Muscle layer of duodenum (tissue), 2 donors: ENCODE measurements around the gene ZFYVE19.
A peak's percentile ranks its signal among the peaks of the same experiment; 100 is the strongest.

Experiments
- H3K27ac ChIP-seq: one replicate; pipeline ENCODE4 v1.7.0; 2013; ENCODE audit warnings: mild to moderate bottlenecking, low read length
- H3K27me3 ChIP-seq: one replicate; pipeline ENCODE4 v1.7.0; 2013; ENCODE audit warnings: low read depth, mild to moderate bottlenecking, control low read depth, low read length
- H3K36me3 ChIP-seq, 2 donors: one replicate each; pipeline ENCODE4 v1.7.0; 2013; ENCODE audit warnings: low read length in 2 of 2, control low read depth in 1 of 2, mild to moderate bottlenecking in 1 of 2; ENCODE audit not compliant: insufficient read depth in 2 of 2, control insufficient read depth in 1 of 2
- H3K4me1 ChIP-seq, 2 donors: one replicate each; pipeline ENCODE4 v1.7.0; 2013; ENCODE audit warnings: low read length in 2 of 2, mild to moderate bottlenecking in 2 of 2, control low read depth in 1 of 2, moderate library complexity in 1 of 2; ENCODE audit not compliant: insufficient read depth in 2 of 2, control insufficient read depth in 1 of 2
- H3K4me3 ChIP-seq, 2 donors: one replicate each; pipeline ENCODE4 v1.7.0; 2013; ENCODE audit warnings: low read length in 2 of 2, low read depth in 1 of 2, mild to moderate bottlenecking in 1 of 2
- H3K9me3 ChIP-seq, 2 donors: one replicate each; pipeline ENCODE4 v1.7.0; 2013; ENCODE audit warnings: low read length in 2 of 2, control low read depth in 1 of 2, mild to moderate bottlenecking in 1 of 2; ENCODE audit not compliant: control insufficient read depth in 1 of 2
- donor health status: healthy.

The ZFYVE19 gene

GRCh38 chr15:40796512-40796911 is 10.4 kb upstream of the ZFYVE19 start:
- H3K27ac ChIP-seq = no peak overlapping the region

GRCh38 chr15:40799523-40799922 is 7.4 kb upstream of the ZFYVE19 start:
- no peak overlapping the region for H3K4me3 ChIP-seq
- no peaks in the 10 kb centered on the region for H3K9me3 ChIP-seq
- no peak overlapping the region for H3K27ac ChIP-seq
- H3K36me3 ChIP-seq = peaks cover 3 to 7% of the 10 kb centered on the region in 2 donors
- no peaks in the 10 kb centered on the region for H3K27me3 ChIP-seq
- no peaks in the 10 kb centered on the region for H3K4me1 ChIP-seq

More at GRCh38 chr15:40796512-40796911, 10.4 kb upstream of the ZFYVE19 start:
- H3K27me3 ChIP-seq = no peaks in the 10 kb centered on the region
- H3K4me3 ChIP-seq = no peak overlapping the region
- H3K9me3 ChIP-seq = no peaks in the 10 kb centered on the region
- peaks cover 3 to 11% of the 10 kb centered on the region in 2 donors for H3K36me3 ChIP-seq
- H3K4me1 ChIP-seq = no peaks in the 10 kb centered on the region

GRCh38 chr15:40803076-40803475 is 3.8 kb upstream of the ZFYVE19 start:
- Histone ChIP-seq H3K4me3 (no peak overlapping the region), H3K4me1 (peaks cover 0 to 9% of the 10 kb centered on the region in 2 donors), H3K27ac (no peak overlapping the region), H3K9me3 (no peaks in the 10 kb centered on the region), H3K36me3 (peaks cover 3 to 7% of the 10 kb centered on the region in 2 donors), H3K27me3 (no peaks in the 10 kb centered on the region)

GRCh38 chr15:40803688-40804087 is 3.2 kb upstream of the ZFYVE19 start:
- Histone ChIP-seq H3K36me3 (peaks cover 3 to 7% of the 10 kb centered on the region in 2 donors), H3K4me1 (peaks cover 0 to 15% of the 10 kb centered on the region in 2 donors), H3K9me3 (no peaks in the 10 kb centered on the region), H3K4me3 (no peak overlapping the region), H3K27ac (no peak overlapping the region), H3K27me3 (no peaks in the 10 kb centered on the region)

- H3K4me3 ChIP-seq = peak overlapping the region; percentile 84 to 93
Measured at GRCh38 chr15:40806672-40807027, 239 bp upstream of the ZFYVE19 start.

GRCh38 chr15:40807888-40808461 is 1.1 kb downstream of the ZFYVE19 start:
- Histone ChIP-seq H3K36me3 (peaks cover 14 to 20% of the 10 kb centered on the region in 2 donors), H3K9me3 (no peaks in the 10 kb centered on the region), H3K27ac (no peak overlapping the region), H3K4me1 (peaks cover 0 to 19% of the 10 kb centered on the region in 2 donors), H3K4me3 (peak overlapping the region; percentile 84 to 93), H3K27me3 (no peaks in the 10 kb centered on the region)

More at GRCh38 chr15:40806672-40807027, 239 bp upstream of the ZFYVE19 start:
- H3K27ac ChIP-seq = peak overlapping the region; percentile 95
- no peaks in the 10 kb centered on the region for H3K9me3 ChIP-seq
- H3K27me3 ChIP-seq = no peaks in the 10 kb centered on the region
- H3K4me1 ChIP-seq = peaks cover 0 to 19% of the 10 kb centered on the region in 2 donors
- H3K36me3 ChIP-seq = peaks cover 11 to 14% of the 10 kb centered on the region in 2 donors

GRCh38 chr15:40808861-40809450 is 2.1 kb downstream of the ZFYVE19 start:
- Histone ChIP-seq H3K27me3 (no peaks in the 10 kb centered on the region), H3K36me3 (peaks cover 18 to 29% of the 10 kb centered on the region in 2 donors), H3K27ac (no peak overlapping the region), H3K4me1 (peaks cover 0 to 19% of the 10 kb centered on the region in 2 donors), H3K4me3 (no peak overlapping the region), H3K9me3 (no peaks in the 10 kb centered on the region)

- H3K4me3 ChIP-seq = no peak overlapping the region
- peaks cover 25 to 29% of the 10 kb centered on the region in 2 donors for H3K36me3 ChIP-seq
- no peak overlapping the region for H3K27ac ChIP-seq
- H3K9me3 ChIP-seq = no peaks in the 10 kb centered on the region
- no peaks in the 10 kb centered on the region for H3K27me3 ChIP-seq
- peaks cover 0 to 12% of the 10 kb centered on the region in 2 donors for H3K4me1 ChIP-seq
Measured at GRCh38 chr15:40812721-40813425, 6.0 kb downstream of the ZFYVE19 start.

- H3K27me3 ChIP-seq = no peaks in the 10 kb centered on the region
- H3K27ac ChIP-seq = no peak overlapping the region
- no peak overlapping the region for H3K4me3 ChIP-seq
- no peaks in the 10 kb centered on the region for H3K9me3 ChIP-seq
- H3K36me3 ChIP-seq = peaks cover 23 to 29% of the 10 kb centered on the region in 2 donors
- no peaks in the 10 kb centered on the region for H3K4me1 ChIP-seq
Measured at GRCh38 chr15:40815042-40815698, 8.3 kb downstream of the ZFYVE19 start.

- no peaks in the 10 kb centered on the region for H3K27me3 ChIP-seq
- no peak overlapping the region for H3K4me3 ChIP-seq
- H3K27ac ChIP-seq = no peak overlapping the region
- H3K9me3 ChIP-seq = no peaks in the 10 kb centered on the region
- H3K4me1 ChIP-seq = no peaks in the 10 kb centered on the region
- H3K36me3 ChIP-seq = peaks cover 0 to 6% of the 10 kb centered on the region in 2 donors
Measured at GRCh38 chr15:40819048-40819447, 12.2 kb downstream of the ZFYVE19 start.

- no peaks in the 10 kb centered on the region for H3K27me3 ChIP-seq
- no peaks in the 10 kb centered on the region for H3K36me3 ChIP-seq
- no peak overlapping the region for H3K4me3 ChIP-seq
- H3K9me3 ChIP-seq = no peaks in the 10 kb centered on the region
- no peak overlapping the region for H3K27ac ChIP-seq
- no peaks in the 10 kb centered on the region for H3K4me1 ChIP-seq
Measured at GRCh38 chr15:40821195-40821594, 14.3 kb downstream of the ZFYVE19 start.
